CD4-positive, alpha-beta memory T cell (primary cell): ENCODE data around the gene ZNF652. TPM values are rescaled to one million over a fixed set of nuclear protein-coding genes. Genes with fewer than 3 reads are reported as not detected.
A peak's percentile ranks its signal among the peaks of the same experiment; 100 is the strongest.

Experiments used
- CTCF ChIA-PET: fragments of 350-600 bp; sonication (Branson Sonifier 250); formaldehyde crosslinking; loops from one replicate; lab custom pipeline; 2021; ENCODE audit warnings: inconsistent platforms; ENCODE audit not compliant: partially characterized antibody; lab: Charles Lee
- POLR2A ChIA-PET: fragments of 350-600 bp; sonication (Branson Sonifier 250); formaldehyde crosslinking; loops from one replicate; lab custom pipeline; 2021; ENCODE audit not compliant: partially characterized antibody; lab: Charles Lee
- DNase-seq, 5 donors: peaks; one replicate each; pipeline versions ENCODE4 v3.0.0 to v3.0.0-alpha.2; 2020 to 2022; ENCODE audit warnings: mixed read lengths in 1 of 5
- H3K27ac ChIP-seq: one replicate; pipeline ENCODE4 v1.7.0; 2013; ENCODE audit warnings: low read depth, low read length
- H3K27me3 ChIP-seq: 2 replicates; pipeline ENCODE4 v1.7.0; 2013; ENCODE audit warnings: mild to moderate bottlenecking, low read length, moderate library complexity; ENCODE audit not compliant: insufficient read depth
- H3K36me3 ChIP-seq: 2 replicates; pipeline ENCODE4 v1.7.0; 2013; ENCODE audit warnings: mild to moderate bottlenecking, low read length, moderate library complexity; ENCODE audit not compliant: insufficient read depth
- H3K4me1 ChIP-seq: 2 replicates; pipeline ENCODE4 v1.7.0; 2013; ENCODE audit warnings: mild to moderate bottlenecking, low read length, moderate library complexity; ENCODE audit not compliant: insufficient read depth
- H3K4me3 ChIP-seq, 2 donors: one replicate each; pipeline ENCODE4 v1.7.0; 2013; ENCODE audit warnings: low read length in 2 of 2, mild to moderate bottlenecking in 1 of 2
- H3K9me3 ChIP-seq, 2 donors: one replicate each; pipeline ENCODE4 v1.7.0; 2013; ENCODE audit warnings: low read length in 2 of 2, control low read depth in 1 of 2; ENCODE audit not compliant: control insufficient read depth in 1 of 2
- H3K27ac Mint-ChIP-seq, 7 donors: one replicate each; pipeline ENCODE4 v1.8.0; 2020 to 2021; ENCODE audit warnings: mixed read lengths in 7 of 7, mild to moderate bottlenecking in 6 of 7, inconsistent platforms in 3 of 7, moderate library complexity in 3 of 7
- H3K27me3 Mint-ChIP-seq, 2 donors: one replicate each; pipeline ENCODE4 v1.8.0; 2020 to 2021; ENCODE audit warnings: mixed read lengths in 2 of 2
- H3K36me3 Mint-ChIP-seq, 2 donors: one replicate each; pipeline ENCODE4 v1.8.0; 2020 to 2021; ENCODE audit warnings: mixed read lengths in 2 of 2, inconsistent platforms in 1 of 2, mild to moderate bottlenecking in 1 of 2
- H3K4me1 Mint-ChIP-seq, 4 donors: one replicate each; pipeline ENCODE4 v1.8.0; 2020 to 2021; ENCODE audit warnings: mixed read lengths in 4 of 4, mild to moderate bottlenecking in 1 of 4
- H3K4me3 Mint-ChIP-seq, 8 donors: one replicate each; pipeline ENCODE4 v1.8.0; 2020 to 2021; ENCODE audit warnings: mixed read lengths in 8 of 8, mild to moderate bottlenecking in 7 of 8, moderate library complexity in 6 of 8, inconsistent platforms in 3 of 8
- H3K9me3 Mint-ChIP-seq, 8 donors: one replicate each; pipeline ENCODE4 v1.8.0; 2020 to 2021; ENCODE audit warnings: mixed read lengths in 8 of 8, mild to moderate bottlenecking in 5 of 8, inconsistent platforms in 3 of 8, moderate library complexity in 1 of 8
- intact Hi-C: fragments of 100-400 bp; cut with micrococcal nuclease; formaldehyde crosslinking; loops from one replicate; pipeline ENCODE4 v1.15.1; 2023
- polyA plus RNA-seq, 2 donors: library from polyadenylated mRNA; unstranded; fragments of 300-500 nt; fragmentation: Illumina TruSeq; gene quantifications; one replicate each; pipeline ENCODE4 v1.2.3, GENCODE V29; 2021
- total RNA-seq, 2 experiments: library from RNA; stranded (reverse); gene quantifications; one replicate each; pipeline ENCODE4 v1.2.3, GENCODE V29; 2021

Gene ZNF652
- total and polyA plus RNA-seq, 4 experiments from 2014 or later: 13.1 to 68.6 (median 46.3) TPM

DNA sequence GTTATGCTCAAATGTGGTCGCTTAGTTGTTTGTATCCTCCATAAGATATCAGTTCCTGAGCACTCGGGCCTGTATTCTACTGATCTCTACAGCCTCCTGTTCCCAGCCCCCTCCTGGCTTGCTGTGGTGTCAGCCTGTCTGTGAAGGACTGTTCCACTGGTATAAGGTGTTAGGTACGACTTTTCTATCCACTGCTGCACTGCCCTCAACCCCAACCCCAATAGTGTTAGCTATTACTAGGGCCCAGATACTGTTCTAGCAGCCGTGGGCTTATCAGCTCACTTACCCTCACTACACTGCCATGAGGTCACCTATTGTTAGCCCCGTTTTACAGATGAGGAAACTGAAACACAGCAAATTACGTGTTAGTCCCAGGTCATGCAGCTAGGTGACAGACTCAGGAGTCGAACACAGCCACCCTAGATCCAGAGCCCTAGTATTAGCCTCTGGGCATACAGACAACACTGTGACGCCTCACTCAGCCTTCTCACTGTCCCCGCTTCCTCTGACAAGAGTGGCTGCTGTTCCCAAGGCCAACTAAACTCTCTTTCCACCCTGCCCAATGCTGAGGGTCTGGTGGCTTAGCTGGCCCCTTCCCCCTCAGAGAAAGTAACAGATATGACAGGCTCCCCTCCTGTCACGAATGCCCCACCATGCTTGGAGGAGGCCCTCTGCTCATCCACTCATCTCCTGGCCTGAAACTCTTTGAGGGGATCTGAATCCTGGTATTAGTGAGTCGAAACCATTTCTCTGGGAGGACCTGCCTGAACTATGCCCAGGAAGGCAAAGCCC, 25.6 kb upstream of the ZNF652 start:
- peaks cover 50% of the 10 kb centered on the region for H3K4me1 ChIP-seq
- no peak overlapping the region for H3K4me3 ChIP-seq
- H3K36me3 Mint-ChIP-seq: no peaks in the 10 kb centered on the region
- peaks cover 0 to 2% (median 0%) of the 10 kb centered on the region in 8 donors for H3K9me3 Mint-ChIP-seq
- H3K4me1 Mint-ChIP-seq: peaks cover 38 to 64% (median 51%) of the 10 kb centered on the region in 4 donors
- peak overlapping the region in 7 of 8 donors; percentile 63 to 87 (median 81) for H3K4me3 Mint-ChIP-seq
- peak overlapping the region; percentile 14 for H3K27ac ChIP-seq
- H3K27ac Mint-ChIP-seq: peak overlapping the region; percentile 82 to 97 (median 93)
- no peaks in the 10 kb centered on the region for H3K27me3 Mint-ChIP-seq
- intact Hi-C loops: loop anchor here (2.0 kb wide), 1 partner anchor 27 kb away; no protein-coding TSS in a partner anchor
- H3K36me3 ChIP-seq: no peaks in the 10 kb centered on the region
- POLR2A ChIA-PET: interaction anchor here (0.6 to 8.4 kb wide), 10 partner anchors 9 to 73 kb away, joined by 3 to 95 read pairs (median 5); partner anchors contain the start of gene ZNF652
- no peak for DNase-seq
- CTCF ChIA-PET: interaction anchor here (1.0 to 16.7 kb wide), 7 partner anchors 9 to 71 kb away, joined by 3 to 199 read pairs (median 4); no protein-coding TSS in a partner anchor
- H3K9me3 ChIP-seq: no peaks in the 10 kb centered on the region
- no peaks in the 10 kb centered on the region for H3K27me3 ChIP-seq

DNA sequence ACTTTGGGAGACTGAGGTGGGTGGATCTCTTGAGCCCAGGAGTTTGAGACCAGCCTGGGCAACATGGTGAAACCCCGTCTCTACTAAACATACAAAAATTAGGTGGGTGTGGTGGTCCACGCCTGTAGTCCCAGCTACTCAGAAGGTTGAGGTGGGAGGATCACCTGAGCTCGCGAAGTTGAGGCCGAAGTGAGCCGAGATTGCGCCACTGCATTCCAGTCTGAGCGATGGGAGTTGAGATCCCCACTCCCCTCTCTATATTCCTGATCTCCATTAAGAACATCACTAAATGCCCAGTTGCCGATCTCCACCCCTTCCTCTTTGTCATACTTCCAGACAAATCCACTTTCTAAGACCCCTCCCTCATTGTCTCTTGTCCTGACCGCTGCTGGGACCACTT, 24.3 kb upstream of the ZNF652 start:
- Histone ChIP-seq H3K27me3 (no peaks in the 10 kb centered on the region), H3K36me3 (no peaks in the 10 kb centered on the region), H3K4me3 (no peak overlapping the region), H3K4me1 (peaks cover 45% of the 10 kb centered on the region), H3K27ac (no peak overlapping the region), H3K9me3 (no peaks in the 10 kb centered on the region)
- intact Hi-C loops: no loop called here
- ChIA-PET CTCF (interaction anchor here (1.3 to 16.7 kb wide), 4 partner anchors 13 to 70 kb away, joined by 3 to 199 read pairs (median 20); no protein-coding TSS in a partner anchor), POLR2A (no interaction called here)
- H3K27me3 Mint-ChIP-seq: no peaks in the 10 kb centered on the region
- H3K9me3 Mint-ChIP-seq: peaks cover 0 to 2% (median 0%) of the 10 kb centered on the region in 8 donors
- DNase-seq: no peak
- H3K4me3 Mint-ChIP-seq: no peak overlapping the region
- no peaks in the 10 kb centered on the region for H3K36me3 Mint-ChIP-seq
- peak overlapping the region in 1 of 7 donors; percentile 2 for H3K27ac Mint-ChIP-seq
- H3K4me1 Mint-ChIP-seq: peaks cover 38 to 61% (median 47%) of the 10 kb centered on the region in 4 donors

DNA sequence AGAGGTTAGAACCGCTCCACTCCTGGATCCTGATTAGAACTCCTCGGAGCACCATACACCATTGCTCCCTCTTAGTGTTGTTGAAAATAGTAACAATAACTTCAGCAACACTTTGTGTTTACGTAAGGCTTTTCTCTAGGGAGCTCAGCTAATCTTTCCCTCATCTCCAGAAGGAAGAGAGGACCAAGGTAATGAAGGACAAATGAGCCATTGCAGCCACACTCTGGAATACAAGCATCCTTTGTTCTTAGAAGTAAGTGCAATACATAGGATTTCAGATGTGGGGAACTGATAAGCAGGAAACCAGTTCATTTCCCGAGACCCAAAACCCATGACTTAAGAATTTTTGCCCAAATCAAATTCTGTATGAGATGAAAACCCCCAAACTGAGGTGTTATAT, 22.9 kb upstream of the ZNF652 start:
- no peaks in the 10 kb centered on the region for H3K27me3 Mint-ChIP-seq
- Histone ChIP-seq H3K27ac (no peak overlapping the region), H3K9me3 (no peaks in the 10 kb centered on the region), H3K4me1 (peaks cover 31% of the 10 kb centered on the region), H3K36me3 (no peaks in the 10 kb centered on the region), H3K4me3 (no peak overlapping the region), H3K27me3 (no peaks in the 10 kb centered on the region)
- H3K27ac Mint-ChIP-seq: no peak overlapping the region
- DNase-seq: no peak
- ChIA-PET CTCF (interaction anchor here (1.3 to 16.7 kb wide), 2 partner anchors 14 to 18 kb away, joined by 3 to 199 read pairs; no protein-coding TSS in a partner anchor), POLR2A (no interaction called here)
- H3K36me3 Mint-ChIP-seq: peaks cover 0 to 1% of the 10 kb centered on the region in 2 donors
- intact Hi-C loops: no loop called here
- peaks cover 26 to 47% (median 34%) of the 10 kb centered on the region in 4 donors for H3K4me1 Mint-ChIP-seq
- peaks cover 0 to 2% (median 0%) of the 10 kb centered on the region in 8 donors for H3K9me3 Mint-ChIP-seq
- H3K4me3 Mint-ChIP-seq: no peak overlapping the region

DNA sequence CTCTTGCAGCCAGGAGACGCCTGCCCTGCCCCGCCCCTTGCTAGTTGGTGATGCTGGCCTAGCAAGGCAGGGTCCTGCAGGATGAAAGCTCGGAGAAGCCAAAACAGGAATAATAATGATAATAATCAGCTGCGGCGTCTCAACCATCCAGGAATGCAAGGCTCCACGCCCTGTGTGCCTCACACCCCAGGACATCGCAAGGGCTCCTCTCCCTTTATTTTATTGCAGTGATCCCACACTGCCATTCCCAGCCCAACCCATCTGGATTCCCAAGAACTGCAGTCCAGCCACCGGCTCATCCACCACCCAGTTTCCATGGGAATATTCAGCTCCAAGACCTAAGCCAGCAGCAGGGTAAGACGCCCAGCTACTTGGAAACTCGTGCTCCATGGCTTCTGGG, 21.0 kb upstream of the ZNF652 start:
- no peak overlapping the region for H3K4me3 Mint-ChIP-seq
- peaks cover 0 to 2% (median 0%) of the 10 kb centered on the region in 8 donors for H3K9me3 Mint-ChIP-seq
- Histone ChIP-seq H3K27me3 (no peaks in the 10 kb centered on the region), H3K9me3 (no peaks in the 10 kb centered on the region), H3K36me3 (no peaks in the 10 kb centered on the region), H3K27ac (no peak overlapping the region), H3K4me1 (peaks cover 12% of the 10 kb centered on the region), H3K4me3 (no peak overlapping the region)
- intact Hi-C loops: no loop called here
- ChIA-PET CTCF (interaction anchor here (0.6 kb wide), 1 partner anchor 9 kb away, joined by 3 read pairs; no protein-coding TSS in a partner anchor), POLR2A (no interaction called here)
- no peak overlapping the region for H3K27ac Mint-ChIP-seq
- peaks cover 0 to 14% of the 10 kb centered on the region in 2 donors for H3K36me3 Mint-ChIP-seq
- DNase-seq: no peak
- no peaks in the 10 kb centered on the region for H3K27me3 Mint-ChIP-seq
- H3K4me1 Mint-ChIP-seq: peaks cover 11 to 28% (median 17%) of the 10 kb centered on the region in 4 donors

DNA sequence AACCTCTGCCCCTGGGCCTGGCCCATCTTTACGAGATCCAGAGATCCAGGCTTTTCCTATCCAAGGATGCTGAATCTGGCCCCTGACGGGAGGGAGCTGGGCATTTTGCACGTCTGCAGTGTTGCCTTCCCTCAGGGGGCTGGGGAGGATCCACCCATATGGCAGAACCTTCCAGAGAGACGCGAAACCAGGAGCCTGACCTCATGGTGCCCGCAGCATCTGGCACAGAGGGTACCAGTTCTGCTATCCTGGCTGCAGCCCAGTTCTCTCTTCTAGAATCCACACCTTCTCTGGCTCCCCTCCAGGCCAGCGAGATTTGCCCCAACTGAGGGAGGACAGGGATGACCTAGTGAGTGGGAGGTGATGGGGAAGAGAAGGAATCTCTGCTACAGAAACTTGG, 20.5 kb upstream of the ZNF652 start:
- no peaks in the 10 kb centered on the region for H3K27me3 ChIP-seq
- Mint-ChIP-seq H3K27me3 (no peaks in the 10 kb centered on the region), H3K27ac (no peak overlapping the region), H3K9me3 (peaks cover 0 to 2% (median 0%) of the 10 kb centered on the region in 8 donors), H3K36me3 (peaks cover 0 to 14% of the 10 kb centered on the region in 2 donors), H3K4me3 (no peak overlapping the region), H3K4me1 (peaks cover 6 to 23% (median 12%) of the 10 kb centered on the region in 4 donors)
- H3K36me3 ChIP-seq: no peaks in the 10 kb centered on the region
- H3K27ac ChIP-seq: no peak overlapping the region
- no peak for DNase-seq
- H3K4me3 ChIP-seq: no peak overlapping the region
- H3K9me3 ChIP-seq: no peaks in the 10 kb centered on the region
- intact Hi-C loops: no loop called here
- ChIA-PET CTCF (interaction anchor here (0.6 kb wide), 1 partner anchor 10 kb away, joined by 3 read pairs; no protein-coding TSS in a partner anchor), POLR2A (no interaction called here)
- peaks cover 7% of the 10 kb centered on the region for H3K4me1 ChIP-seq

DNA sequence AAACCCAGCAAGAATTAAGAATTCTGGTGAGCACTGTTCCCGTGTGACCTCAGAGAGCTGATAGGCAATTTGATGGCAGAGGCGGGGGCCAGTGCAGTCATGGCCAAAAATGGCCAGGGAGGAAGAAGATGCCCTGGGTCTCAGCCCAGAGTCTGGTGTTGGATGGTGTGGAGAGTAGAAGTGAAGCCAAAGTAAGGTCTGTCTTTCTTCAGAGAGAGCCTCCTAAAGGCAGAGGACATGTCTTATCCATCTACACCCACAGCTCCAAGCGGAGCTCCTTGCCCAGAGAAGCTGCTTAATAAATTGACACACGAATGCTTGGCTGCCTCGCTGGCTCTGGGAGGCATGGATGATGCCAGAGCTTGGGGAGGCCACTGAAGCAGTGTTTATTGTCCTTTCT, 19.7 kb upstream of the ZNF652 start:
- Mint-ChIP-seq H3K4me3 (no peak overlapping the region), H3K4me1 (peaks cover 0 to 15% (median 6%) of the 10 kb centered on the region in 4 donors), H3K27ac (peak overlapping the region in 2 of 7 donors; percentile 28 to 29)

DNA sequence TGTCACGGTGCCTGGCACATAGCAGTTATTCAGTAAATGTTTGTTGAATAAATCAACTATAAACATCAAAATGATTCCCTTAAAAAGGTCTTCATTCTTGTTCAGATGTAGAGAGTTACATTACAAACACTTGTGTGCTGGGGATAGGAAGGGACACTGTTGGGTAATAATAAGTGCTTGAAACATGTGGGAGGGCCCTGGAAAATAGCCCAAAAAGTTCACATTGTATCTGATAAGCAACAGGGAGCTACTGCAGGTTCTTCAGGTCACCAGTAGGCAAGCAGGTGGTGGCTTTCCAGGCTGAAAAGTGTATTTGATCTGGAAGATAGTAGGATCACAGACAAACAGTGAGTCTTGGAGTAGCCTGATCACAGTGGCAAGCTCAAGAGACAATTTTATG, 19.0 kb upstream of the ZNF652 start:
- no peak overlapping the region for H3K4me3 Mint-ChIP-seq
- POLR2A ChIA-PET: no interaction called here
- intact Hi-C loops: no loop called here

More for the DNA sequence above, 19.7 kb upstream of the ZNF652 start:
- peaks cover 0 to 14% of the 10 kb centered on the region in 2 donors for H3K36me3 Mint-ChIP-seq
- Histone ChIP-seq H3K36me3 (no peaks in the 10 kb centered on the region), H3K27ac (no peak overlapping the region), H3K4me1 (no peaks in the 10 kb centered on the region), H3K9me3 (no peaks in the 10 kb centered on the region), H3K4me3 (no peak overlapping the region), H3K27me3 (no peaks in the 10 kb centered on the region)
- H3K9me3 Mint-ChIP-seq: no peaks in the 10 kb centered on the region
- DNase-seq: no peak
- ChIA-PET CTCF (interaction anchor here (0.7 to 0.9 kb wide), 2 partner anchors 13 to 19 kb away, joined by 3 to 4 read pairs; no protein-coding TSS in a partner anchor), POLR2A (interaction anchor here (0.6 kb wide), 1 partner anchor 40 kb away, joined by 3 read pairs; no protein-coding TSS in a partner anchor)
- no peaks in the 10 kb centered on the region for H3K27me3 Mint-ChIP-seq
- intact Hi-C loops: no loop called here

More for the DNA sequence above, 19.0 kb upstream of the ZNF652 start:
- CTCF ChIA-PET: interaction anchor here (0.7 to 0.9 kb wide), 2 partner anchors 12 to 20 kb away, joined by 3 to 4 read pairs; no protein-coding TSS in a partner anchor
- Mint-ChIP-seq H3K9me3 (no peaks in the 10 kb centered on the region), H3K36me3 (peaks cover 0 to 14% of the 10 kb centered on the region in 2 donors), H3K4me1 (peaks cover 0 to 8% (median 3%) of the 10 kb centered on the region in 4 donors), H3K27me3 (no peaks in the 10 kb centered on the region), H3K27ac (peak overlapping the region in 2 of 7 donors; percentile 23 to 68)
- H3K27ac ChIP-seq: no peak overlapping the region
- no peak for DNase-seq
- no peaks in the 10 kb centered on the region for H3K36me3 ChIP-seq
- H3K9me3 ChIP-seq: no peaks in the 10 kb centered on the region
- no peak overlapping the region for H3K4me3 ChIP-seq
- H3K4me1 ChIP-seq: no peaks in the 10 kb centered on the region
- no peaks in the 10 kb centered on the region for H3K27me3 ChIP-seq
